HepG2 (cell line): Measurements from ENCODE around the gene GLS2. TPM values are rescaled to one million over a fixed set of nuclear protein-coding genes. Genes with fewer than 3 reads are reported as not detected.

Source experiments
- ADNP ChIP-seq: sonication (generic); formaldehyde crosslinking; IDR thresholded peaks from 2 replicates; pipeline ENCODE4 v1.4.0; 2020; ENCODE audit warnings: missing genetic modification reagents
- CREB1 ChIP-seq, 2 experiments: fragments of 450-650 bp in 1 of 2; IDR thresholded peaks; 2 replicates each; pipeline ENCODE4 v1.6.1; 2016 to 2017; ENCODE audit warnings: control low read depth in 1 of 2, mild to moderate bottlenecking in 1 of 2, missing compliant biosample characterization in 1 of 2, missing genetic modification characterization in 1 of 2
- ELF4 ChIP-seq: sonication (generic); formaldehyde crosslinking; IDR thresholded peaks from 2 replicates; pipeline ENCODE4 v1.5.0; 2020; ENCODE audit warnings: missing genetic modification reagents, mild to moderate bottlenecking, moderate library complexity, borderline replicate concordance
- TERF1 ChIP-seq: sonication (generic); formaldehyde crosslinking; IDR thresholded peaks from 2 replicates; pipeline ENCODE4 v1.8.0; 2022; ENCODE audit warnings: mild to moderate bottlenecking, missing genetic modification reagents, moderate library complexity
- ZKSCAN8 ChIP-seq: IDR thresholded peaks from 2 replicates; pipeline ENCODE4 v1.6.1; 2016; ENCODE audit warnings: borderline replicate concordance, missing genetic modification reagents, missing compliant biosample characterization
- ZNF12 ChIP-seq: sonication (generic); formaldehyde crosslinking; IDR thresholded peaks from 2 replicates; pipeline ENCODE4 v1.5.0; 2020; ENCODE audit warnings: missing genetic modification reagents
- ZNF143 ChIP-seq: sonication (generic); formaldehyde crosslinking; IDR thresholded peaks from 2 replicates; pipeline ENCODE4 v1.4.0; 2020; ENCODE audit warnings: missing genetic modification reagents
- ZNF550 ChIP-seq: sonication (generic); formaldehyde crosslinking; IDR thresholded peaks from 2 replicates; pipeline ENCODE4 v1.4.0; 2020; ENCODE audit warnings: mild to moderate bottlenecking, missing genetic modification reagents, borderline replicate concordance
- ZNF781 ChIP-seq: sonication (generic); formaldehyde crosslinking; IDR thresholded peaks from 2 replicates; pipeline ENCODE4 v1.5.1; 2020; ENCODE audit warnings: borderline replicate concordance, mild to moderate bottlenecking, missing genetic modification reagents; ENCODE audit errors: not compliant biosample characterization
- ZNF879 ChIP-seq: sonication (generic); formaldehyde crosslinking; IDR thresholded peaks from 2 replicates; pipeline ENCODE4 v1.8.1; 2023; ENCODE audit warnings: missing genetic modification reagents
- polyA plus RNA-seq, 8 experiments: library from polyadenylated mRNA; depleted of rRNA in 3 of 8; stranded (reverse) in 7 of 8; unstranded in 1 of 8; fragments of >200 nt; fragmentation: Illumina TruSeq in 4 of 8; extraction: Trizol in 4 of 8; gene quantifications; 2 replicates each; pipeline versions ENCODE4 v1.2.1 to v1.2.3, GENCODE V29; 2011 to 2016; ENCODE audit warnings: low read depth in 4 of 8, missing spikeins in 1 of 8, mixed read lengths in 1 of 8; ENCODE audit not compliant: insufficient read depth in 1 of 8
- total RNA-seq, 5 experiments: library from RNA; depleted of rRNA; stranded (reverse); fragments of >200 nt; fragmentation: Illumina TruSeq; extraction: Trizol; gene quantifications; 2 replicates each; pipeline ENCODE4 v1.2.3, GENCODE V29; 2016; ENCODE audit warnings: low read depth in 1 of 5
- TF ChIP-seq, protein P1 (sequence below): sonication (generic); formaldehyde crosslinking; IDR thresholded peaks from 2 replicates; pipeline ENCODE4 v1.8.0; 2023; ENCODE audit warnings: mild to moderate bottlenecking, missing genetic modification reagents
- TF ChIP-seq, protein P2 (sequence below), 2 experiments: IDR thresholded peaks; 2 replicates each; pipeline ENCODE4 v1.6.1; 2011 to 2012; ENCODE audit warnings: low read length in 2 of 2, borderline replicate concordance in 1 of 2, low read depth in 1 of 2, mild to moderate bottlenecking in 1 of 2, moderate library complexity in 1 of 2
- TF ChIP-seq, protein P3 (sequence below): sonication (generic); formaldehyde crosslinking; IDR thresholded peaks from 2 replicates; pipeline ENCODE4 v1.8.1; 2023; ENCODE audit warnings: mild to moderate bottlenecking, missing genetic modification reagents
- TF ChIP-seq, protein P4 (sequence below): sonication (generic); formaldehyde crosslinking; IDR thresholded peaks from 2 replicates; pipeline ENCODE4 v1.4.0; 2020; ENCODE audit warnings: missing genetic modification reagents, mild to moderate bottlenecking, borderline replicate concordance
- TF ChIP-seq, protein P5 (sequence below): IDR thresholded peaks from 2 replicates; pipeline ENCODE4 v1.6.1; 2016; ENCODE audit warnings: missing biosample characterization, missing genetic modification reagents, low read depth

Gene GLS2
- total and polyA plus RNA-seq, 2 of the 13 experiments (the other 11 are each of a cell fraction or from before 2014, with no cell fraction given): 8.6 to 12.2 TPM

DNA sequence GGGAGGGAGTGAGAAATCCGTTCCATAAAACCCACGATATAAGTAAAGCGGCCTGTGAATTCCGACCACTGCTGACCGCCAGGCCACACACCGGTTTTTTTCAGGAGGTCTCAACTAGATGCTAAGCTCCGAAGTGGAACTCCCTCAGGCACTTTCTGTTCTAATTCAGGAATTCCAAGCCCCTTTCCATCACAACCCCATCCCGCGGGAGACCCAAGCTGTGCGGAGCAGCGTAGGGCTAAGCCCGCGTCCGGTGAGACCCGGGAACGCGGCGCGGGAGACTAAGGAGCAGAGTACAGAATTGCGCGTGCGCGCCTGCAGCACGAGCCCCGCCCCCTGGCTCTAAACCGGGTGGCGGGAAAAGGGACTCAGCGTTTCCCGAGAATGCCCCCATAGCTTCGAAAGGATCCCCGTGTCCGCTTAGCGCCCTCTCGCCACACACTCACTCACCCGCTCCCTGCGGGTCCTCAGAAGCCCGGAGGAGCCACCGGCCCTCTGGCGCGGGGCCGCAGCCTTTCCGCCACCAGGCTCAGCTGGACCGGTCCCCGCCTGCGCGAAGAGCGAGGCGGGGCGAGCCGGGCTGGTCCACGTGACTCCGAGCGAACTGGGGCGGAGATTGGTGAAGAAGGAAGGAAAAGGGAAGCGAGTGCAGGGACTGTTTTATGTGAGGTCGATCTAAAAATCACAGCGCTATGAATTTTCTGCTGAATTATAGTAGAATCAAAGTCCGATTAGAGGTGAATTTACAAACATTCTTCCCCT, 38.9 kb downstream of the GLS2 start, which contains the start of gene TIMELESS (continued):
- TF ChIP-seq, protein P1, sequence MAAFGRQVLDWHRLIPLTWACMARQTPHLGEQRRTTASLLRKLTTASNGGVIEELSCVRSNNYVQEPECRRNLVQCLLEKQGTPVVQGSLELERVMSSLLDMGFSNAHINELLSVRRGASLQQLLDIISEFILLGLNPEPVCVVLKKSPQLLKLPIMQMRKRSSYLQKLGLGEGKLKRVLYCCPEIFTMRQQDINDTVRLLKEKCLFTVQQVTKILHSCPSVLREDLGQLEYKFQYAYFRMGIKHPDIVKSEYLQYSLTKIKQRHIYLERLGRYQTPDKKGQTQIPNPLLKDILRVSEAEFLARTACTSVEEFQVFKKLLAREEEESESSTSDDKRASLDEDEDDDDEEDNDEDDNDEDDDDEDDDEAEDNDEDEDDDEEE (CRISPR knock-in tag): peak; percentile 69; the same call in 1 of the 2 replicates
- TF ChIP-seq ELF4 (CRISPR knock-in tag): peak; percentile 64; the same call in 1 of the 2 replicates
- peak; percentile 96 for TF ChIP-seq ZNF781 (CRISPR knock-in tag)
- no peak; the same call in 1 of the 2 replicates for TF ChIP-seq ZNF12 (CRISPR knock-in tag)
- no peak for TF ChIP-seq ZNF550 (CRISPR knock-in tag)
- TF ChIP-seq, protein P2, sequence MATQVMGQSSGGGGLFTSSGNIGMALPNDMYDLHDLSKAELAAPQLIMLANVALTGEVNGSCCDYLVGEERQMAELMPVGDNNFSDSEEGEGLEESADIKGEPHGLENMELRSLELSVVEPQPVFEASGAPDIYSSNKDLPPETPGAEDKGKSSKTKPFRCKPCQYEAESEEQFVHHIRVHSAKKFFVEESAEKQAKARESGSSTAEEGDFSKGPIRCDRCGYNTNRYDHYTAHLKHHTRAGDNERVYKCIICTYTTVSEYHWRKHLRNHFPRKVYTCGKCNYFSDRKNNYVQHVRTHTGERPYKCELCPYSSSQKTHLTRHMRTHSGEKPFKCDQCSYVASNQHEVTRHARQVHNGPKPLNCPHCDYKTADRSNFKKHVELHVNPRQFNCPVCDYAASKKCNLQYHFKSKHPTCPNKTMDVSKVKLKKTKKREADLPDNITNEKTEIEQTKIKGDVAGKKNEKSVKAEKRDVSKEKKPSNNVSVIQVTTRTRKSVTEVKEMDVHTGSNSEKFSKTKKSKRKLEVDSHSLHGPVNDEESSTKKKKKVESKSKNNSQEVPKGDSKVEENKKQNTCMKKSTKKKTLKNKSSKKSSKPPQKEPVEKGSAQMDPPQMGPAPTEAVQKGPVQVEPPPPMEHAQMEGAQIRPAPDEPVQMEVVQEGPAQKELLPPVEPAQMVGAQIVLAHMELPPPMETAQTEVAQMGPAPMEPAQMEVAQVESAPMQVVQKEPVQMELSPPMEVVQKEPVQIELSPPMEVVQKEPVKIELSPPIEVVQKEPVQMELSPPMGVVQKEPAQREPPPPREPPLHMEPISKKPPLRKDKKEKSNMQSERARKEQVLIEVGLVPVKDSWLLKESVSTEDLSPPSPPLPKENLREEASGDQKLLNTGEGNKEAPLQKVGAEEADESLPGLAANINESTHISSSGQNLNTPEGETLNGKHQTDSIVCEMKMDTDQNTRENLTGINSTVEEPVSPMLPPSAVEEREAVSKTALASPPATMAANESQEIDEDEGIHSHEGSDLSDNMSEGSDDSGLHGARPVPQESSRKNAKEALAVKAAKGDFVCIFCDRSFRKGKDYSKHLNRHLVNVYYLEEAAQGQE (IDR thresholded peaks at IDR 0.05; ENCODE audit: borderline replicate concordance in 1 of 2, low read depth in 1 of 2, low read length in 2 of 2): no peak; a peak in 1 of 4 replicates
- TF ChIP-seq, protein P3, sequence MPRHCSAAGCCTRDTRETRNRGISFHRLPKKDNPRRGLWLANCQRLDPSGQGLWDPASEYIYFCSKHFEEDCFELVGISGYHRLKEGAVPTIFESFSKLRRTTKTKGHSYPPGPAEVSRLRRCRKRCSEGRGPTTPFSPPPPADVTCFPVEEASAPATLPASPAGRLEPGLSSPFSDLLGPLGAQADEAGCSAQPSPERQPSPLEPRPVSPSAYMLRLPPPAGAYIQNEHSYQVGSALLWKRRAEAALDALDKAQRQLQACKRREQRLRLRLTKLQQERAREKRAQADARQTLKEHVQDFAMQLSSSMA (CRISPR knock-in tag): peak; percentile 57; the same call in 1 of the 2 replicates
- no peak for TF ChIP-seq TERF1 (CRISPR knock-in tag)
- TF ChIP-seq ZKSCAN8 (CRISPR knock-in tag): no peak
- 0 out of 2 replicates have a peak, but pooled peaks have one; percentile 55 for TF ChIP-seq ZNF879 (CRISPR knock-in tag)
- no peak for TF ChIP-seq ADNP (CRISPR knock-in tag)
- TF ChIP-seq CREB1 (IDR thresholded peaks at IDR 0.05): no peak
- no peak; the same call in 1 of the 2 replicates for TF ChIP-seq CREB1 (CRISPR knock-in tag; IDR thresholded peaks at IDR 0.05)
- no peak for TF ChIP-seq ZNF143 (CRISPR knock-in tag)
- TF ChIP-seq, protein P4, sequence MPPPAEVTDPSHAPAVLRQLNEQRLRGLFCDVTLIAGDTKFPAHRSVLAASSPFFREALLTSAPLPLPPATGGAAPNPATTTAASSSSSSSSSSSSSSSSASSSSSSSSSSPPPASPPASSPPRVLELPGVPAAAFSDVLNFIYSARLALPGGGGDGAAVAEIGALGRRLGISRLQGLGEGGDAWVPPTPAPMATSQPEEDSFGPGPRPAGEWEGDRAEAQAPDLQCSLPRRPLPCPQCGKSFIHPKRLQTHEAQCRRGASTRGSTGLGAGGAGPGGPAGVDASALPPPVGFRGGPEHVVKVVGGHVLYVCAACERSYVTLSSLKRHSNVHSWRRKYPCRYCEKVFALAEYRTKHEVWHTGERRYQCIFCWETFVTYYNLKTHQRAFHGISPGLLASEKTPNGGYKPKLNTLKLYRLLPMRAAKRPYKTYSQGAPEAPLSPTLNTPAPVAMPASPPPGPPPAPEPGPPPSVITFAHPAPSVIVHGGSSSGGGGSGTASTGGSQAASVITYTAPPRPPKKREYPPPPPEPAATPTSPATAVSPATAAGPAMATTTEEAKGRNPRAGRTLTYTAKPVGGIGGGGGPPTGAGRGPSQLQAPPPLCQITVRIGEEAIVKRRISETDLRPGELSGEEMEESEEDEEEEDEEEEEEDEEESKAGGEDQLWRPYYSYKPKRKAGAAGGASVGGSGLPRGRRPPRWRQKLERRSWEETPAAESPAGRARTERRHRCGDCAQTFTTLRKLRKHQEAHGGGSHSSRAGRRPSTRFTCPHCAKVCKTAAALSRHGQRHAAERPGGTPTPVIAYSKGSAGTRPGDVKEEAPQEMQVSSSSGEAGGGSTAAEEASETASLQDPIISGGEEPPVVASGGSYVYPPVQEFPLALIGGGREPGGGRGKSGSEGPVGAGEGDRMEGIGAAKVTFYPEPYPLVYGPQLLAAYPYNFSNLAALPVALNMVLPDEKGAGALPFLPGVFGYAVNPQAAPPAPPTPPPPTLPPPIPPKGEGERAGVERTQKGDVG (CRISPR knock-in tag): no peak
- TF ChIP-seq, protein P5, sequence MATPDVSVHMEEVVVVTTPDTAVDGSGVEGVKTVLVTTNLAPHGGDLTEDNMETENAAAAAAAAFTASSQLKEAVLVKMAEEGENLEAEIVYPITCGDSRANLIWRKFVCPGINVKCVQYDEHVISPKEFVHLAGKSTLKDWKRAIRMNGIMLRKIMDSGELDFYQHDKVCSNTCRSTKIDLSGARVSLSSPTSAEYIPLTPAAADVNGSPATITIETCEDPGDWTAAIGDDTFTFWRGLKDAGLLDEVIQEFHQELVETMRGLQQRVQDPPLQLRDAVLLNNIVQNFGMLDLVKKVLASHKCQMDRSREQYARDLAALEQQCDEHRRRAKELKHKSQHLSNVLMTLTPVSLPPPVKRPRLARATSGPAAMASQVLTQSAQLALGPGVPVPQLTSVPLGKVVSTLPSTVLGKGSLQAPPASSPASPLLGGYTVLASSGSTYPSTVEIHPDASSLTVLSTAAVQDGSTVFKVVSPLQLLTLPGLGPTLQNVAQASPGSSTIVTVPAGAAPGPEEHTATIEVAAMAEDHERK: no peak
